ENCODE data around the gene LMBRD2. TPM values are rescaled to one million over a fixed set of nuclear protein-coding genes. Genes with fewer than 3 reads are reported as not detected.
A peak's percentile ranks its signal among the peaks of the same experiment; 100 is the strongest.

LMBRD2 gene
- total RNA-seq, 5 donors from 2014 or later (not counting 1 experiment from before 2014, with no cell fraction given): 6.3 to 13.7 (median 10.8) TPM

DNA sequence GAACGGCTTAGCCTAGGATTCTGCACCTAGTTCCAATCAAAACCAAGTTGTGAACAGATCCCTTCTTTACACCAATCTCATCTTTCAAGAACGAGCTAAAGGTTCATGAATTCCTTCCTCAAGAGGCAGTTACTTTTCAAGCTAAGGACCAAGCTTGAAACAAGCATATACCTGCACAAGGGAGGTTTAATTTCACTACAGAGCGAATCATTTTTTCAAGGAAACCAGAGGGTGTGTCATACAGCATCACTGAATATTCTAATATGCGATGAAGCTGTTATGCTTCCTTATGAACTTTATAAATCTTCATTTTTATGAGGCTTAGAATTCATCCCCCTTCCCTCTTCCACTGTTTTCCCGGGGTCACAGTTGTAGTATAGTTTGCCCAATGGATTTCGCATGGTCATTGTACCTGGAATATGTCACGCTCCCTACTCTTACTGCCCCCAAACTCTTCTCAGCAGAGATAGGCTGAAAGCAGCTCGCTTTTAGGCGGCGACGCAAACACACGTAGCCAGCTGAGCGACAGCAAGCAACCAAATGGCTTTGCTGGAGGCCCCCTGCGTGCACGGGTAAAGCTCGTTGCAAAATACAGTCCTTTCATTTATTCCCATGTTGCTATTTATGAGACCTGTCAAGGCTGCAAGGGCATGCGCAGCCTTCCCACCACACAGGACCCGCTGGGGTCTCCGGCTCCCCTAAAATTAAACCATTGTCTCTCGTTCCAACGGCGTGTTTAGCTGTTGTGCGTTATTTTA lies 832 bp downstream of the LMBRD2 start:
- Mint-ChIP-seq H3K27me3 (no peaks in the 10 kb centered on the region), H3K4me1 (peaks cover 65 to 74% (median 68%) of the 10 kb centered on the region in 3 donors), H3K36me3 (peaks cover 22% of the 10 kb centered on the region), H3K4me3 (peak overlapping the region; percentile 93 to 97 (median 96)), H3K9me3 (no peaks in the 10 kb centered on the region), H3K27ac (peak overlapping the region; percentile 86 to 89)
- peak overlapping the region; percentile 65 for H3K27ac ChIP-seq (ENCODE audit: low read length)
- DNase-seq (peak in 33 of 35 experiments; percentile 15 to 62 (median 42)), ATAC-seq (replicated peaks in 1 of 4) (peak; percentile 1 to 10 (median 1))
- CTCF ChIA-PET: interaction anchor here in 1 of 2 donors (1.4 kb wide), 1 partner anchor 91 kb away, joined by 8 read pairs; the partner anchor contains the start of gene NADK2
- H3K36me3 ChIP-seq (ENCODE audit: control insufficient read depth in 2 of 2, extremely low read depth in 1 of 2, insufficient read depth in 1 of 2, low read length in 1 of 2): peaks cover 0 to 12% of the 10 kb centered on the region in 2 donors
- no peaks in the 10 kb centered on the region for H3K27me3 ChIP-seq (replicated peaks in 1 of 2; ENCODE audit: control insufficient read depth in 2 of 2, extremely low read depth in 1 of 2, insufficient read depth in 2 of 2, low read length in 1 of 2)
- peak overlapping the region; percentile 70 to 92 for H3K4me3 ChIP-seq (ENCODE audit: control insufficient read depth in 1 of 2, extremely low read depth in 1 of 2, low read length in 1 of 2)
- POLR2A ChIA-PET: interaction anchor here (0.6 to 1.0 kb wide), 2 partner anchors 355 to 1221 kb away, joined by 3 to 6 read pairs; partner anchors contain the start of gene DNAJC21 (in 1 of the 2)
- no peaks in the 10 kb centered on the region for H3K9me3 ChIP-seq
- 5% methylated on average over 11 of the region's 23 CpGs for WGBS (ENCODE audit: insufficient coverage)
- peaks cover 24 to 25% of the 10 kb centered on the region in 2 experiments for H3K4me1 ChIP-seq (ENCODE audit: control insufficient read depth in 1 of 2, extremely low read depth in 1 of 2, insufficient read depth in 2 of 2, low read length in 2 of 2)

DNA sequence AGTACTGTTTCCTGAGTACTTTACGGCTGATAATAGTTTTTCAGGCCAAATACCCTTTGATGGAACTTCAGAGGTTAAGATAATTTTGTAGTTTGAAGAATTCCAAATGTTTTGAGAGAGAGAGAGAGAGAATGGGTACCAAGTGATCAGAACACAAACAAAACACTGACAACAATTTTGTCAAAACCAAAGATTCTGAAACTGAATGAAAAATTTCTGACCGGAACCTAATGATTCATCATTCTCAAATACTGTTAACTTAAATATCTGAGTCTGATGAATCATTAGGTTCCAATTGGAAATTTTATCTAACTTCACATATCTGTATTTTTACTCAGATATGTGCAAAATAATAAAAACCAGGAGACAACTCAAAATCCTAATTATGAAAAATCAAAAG lies 4.0 kb downstream of the LMBRD2 start:
- CTCF ChIA-PET: no interaction called here
- Histone ChIP-seq H3K4me1 (ENCODE audit: control insufficient read depth in 1 of 2, extremely low read depth in 1 of 2, insufficient read depth in 2 of 2, low read length in 2 of 2) (peaks cover 11 to 17% of the 10 kb centered on the region in 2 experiments), H3K36me3 (ENCODE audit: control insufficient read depth in 2 of 2, extremely low read depth in 1 of 2, insufficient read depth in 1 of 2, low read length in 1 of 2) (no peaks in the 10 kb centered on the region), H3K9me3 (no peaks in the 10 kb centered on the region), H3K27me3 (replicated peaks in 1 of 2; ENCODE audit: control insufficient read depth in 2 of 2, extremely low read depth in 1 of 2, insufficient read depth in 2 of 2, low read length in 1 of 2) (no peaks in the 10 kb centered on the region), H3K4me3 (ENCODE audit: control insufficient read depth in 1 of 2, extremely low read depth in 1 of 2, low read length in 1 of 2) (no peak overlapping the region), H3K27ac (ENCODE audit: low read length) (no peak overlapping the region)
- no peak for ATAC-seq (replicated peaks in 1 of 4)
- Mint-ChIP-seq H3K4me1 (peaks cover 47 to 51% (median 50%) of the 10 kb centered on the region in 3 donors), H3K9me3 (no peaks in the 10 kb centered on the region), H3K27ac (no peak overlapping the region), H3K27me3 (no peaks in the 10 kb centered on the region), H3K4me3 (no peak overlapping the region), H3K36me3 (no peaks in the 10 kb centered on the region)
- DNase-seq: no peak
- POLR2A ChIA-PET: no interaction called here
- WGBS (ENCODE audit: insufficient coverage): no CpG with 5 or more reads among the region's 2 CpGs

DNA sequence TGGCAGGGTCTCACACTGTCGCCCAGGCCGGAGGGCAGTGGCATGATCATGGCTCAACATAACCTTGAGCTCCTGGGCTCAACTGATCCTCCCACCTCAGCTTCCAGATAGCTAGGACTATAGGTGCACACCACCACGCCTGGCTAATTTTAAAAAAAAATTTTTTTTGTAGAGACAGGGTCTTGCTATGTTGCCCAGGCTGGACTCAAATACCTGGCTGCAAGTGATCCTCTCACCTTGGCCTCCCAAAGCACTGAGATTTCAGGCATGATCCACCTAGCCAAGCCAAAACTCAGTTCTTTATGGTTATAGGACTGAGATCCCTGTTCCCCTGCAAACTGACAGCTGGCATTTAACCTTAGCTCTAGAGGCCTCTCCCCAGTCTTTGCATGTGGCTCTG lies 5.3 kb downstream of the LMBRD2 start:
- H3K27me3 Mint-ChIP-seq: no peaks in the 10 kb centered on the region
- no peak overlapping the region for H3K4me3 Mint-ChIP-seq
- H3K27ac Mint-ChIP-seq: no peak overlapping the region
- Histone ChIP-seq H3K27me3 (replicated peaks in 1 of 2; ENCODE audit: control insufficient read depth in 2 of 2, extremely low read depth in 1 of 2, insufficient read depth in 2 of 2, low read length in 1 of 2) (no peaks in the 10 kb centered on the region), H3K36me3 (ENCODE audit: control insufficient read depth in 2 of 2, extremely low read depth in 1 of 2, insufficient read depth in 1 of 2, low read length in 1 of 2) (no peaks in the 10 kb centered on the region), H3K9me3 (no peaks in the 10 kb centered on the region), H3K4me1 (ENCODE audit: control insufficient read depth in 1 of 2, extremely low read depth in 1 of 2, insufficient read depth in 2 of 2, low read length in 2 of 2) (peaks cover 6 to 12% of the 10 kb centered on the region in 2 experiments), H3K27ac (ENCODE audit: low read length) (no peak overlapping the region), H3K4me3 (ENCODE audit: control insufficient read depth in 1 of 2, extremely low read depth in 1 of 2, low read length in 1 of 2) (no peak overlapping the region)
- no peak for DNase-seq
- H3K4me1 Mint-ChIP-seq: peaks cover 40 to 42% (median 42%) of the 10 kb centered on the region in 3 donors
- ChIA-PET POLR2A (no interaction called here), CTCF (no interaction called here)
- WGBS (ENCODE audit: insufficient coverage): no CpG with 5 or more reads among the region's 3 CpGs
- H3K9me3 Mint-ChIP-seq: no peaks in the 10 kb centered on the region
- no peak for ATAC-seq (replicated peaks in 1 of 4)
- no peaks in the 10 kb centered on the region for H3K36me3 Mint-ChIP-seq

DNA sequence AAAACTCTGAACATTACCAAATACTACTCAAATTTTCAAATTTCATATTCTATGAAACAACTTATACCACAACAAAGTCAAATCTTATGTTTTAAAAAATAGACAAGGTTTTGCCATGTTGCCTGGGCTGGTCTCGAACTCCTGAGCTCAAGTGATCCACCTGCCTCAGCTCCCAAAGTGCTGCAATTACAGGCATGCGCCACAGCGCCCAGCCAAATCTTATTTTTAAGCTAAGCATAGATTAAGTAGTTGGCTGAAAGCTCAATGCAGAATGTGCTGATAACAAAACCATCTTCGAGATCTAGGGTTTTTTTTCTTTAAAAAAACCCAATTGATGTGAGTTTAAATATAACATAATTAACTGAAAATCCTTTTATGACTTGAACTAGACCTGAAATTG lies 6.4 kb downstream of the LMBRD2 start:
- WGBS (ENCODE audit: insufficient coverage): 80% methylated on average over 1 of the region's 4 CpGs

DNA sequence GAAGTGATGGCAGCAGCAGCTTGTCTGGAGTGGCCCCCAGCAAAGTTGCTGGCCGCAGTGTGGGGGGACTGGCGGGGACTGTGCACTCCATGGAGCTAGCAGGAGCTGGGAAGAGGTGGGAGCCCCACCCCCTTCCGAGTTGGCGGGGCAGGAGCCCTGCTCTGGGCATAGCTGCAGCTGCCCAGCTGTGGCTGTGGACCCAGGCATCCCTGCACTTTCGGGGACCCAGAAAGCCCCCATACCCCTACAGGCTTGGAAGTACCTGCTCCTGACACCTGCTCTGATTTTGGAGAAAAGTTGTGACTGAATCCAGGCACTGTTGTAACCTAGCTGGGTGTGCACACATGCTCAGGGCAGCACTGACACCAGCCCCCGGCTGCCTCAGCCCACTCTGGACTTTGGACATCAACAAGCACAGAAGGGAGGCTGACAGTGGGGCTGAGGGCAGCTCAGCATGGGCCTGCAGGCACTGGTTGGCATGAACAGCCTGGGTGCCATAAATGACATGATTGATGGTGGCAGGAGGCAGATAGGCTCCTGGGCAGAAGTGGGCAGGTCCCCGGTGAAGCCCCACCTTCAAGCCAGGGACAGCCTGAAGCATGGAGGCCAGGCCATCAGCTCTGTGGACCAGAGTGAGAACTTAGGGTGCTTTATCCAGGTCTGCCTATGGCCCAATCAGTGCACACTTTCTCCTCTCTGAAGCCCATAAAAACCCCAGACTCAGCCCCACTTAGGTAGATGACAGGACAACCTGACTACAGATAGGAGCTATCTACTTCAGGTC lies 12.6 kb downstream of the LMBRD2 start:
- POLR2A ChIA-PET: no interaction called here
- Histone ChIP-seq H3K4me3 (ENCODE audit: control insufficient read depth in 1 of 2, extremely low read depth in 1 of 2, low read length in 1 of 2) (no peak overlapping the region), H3K27me3 (replicated peaks in 1 of 2; ENCODE audit: control insufficient read depth in 2 of 2, extremely low read depth in 1 of 2, insufficient read depth in 2 of 2, low read length in 1 of 2) (no peaks in the 10 kb centered on the region), H3K4me1 (ENCODE audit: control insufficient read depth in 1 of 2, extremely low read depth in 1 of 2, insufficient read depth in 2 of 2, low read length in 2 of 2) (no peaks in the 10 kb centered on the region), H3K36me3 (ENCODE audit: control insufficient read depth in 2 of 2, extremely low read depth in 1 of 2, insufficient read depth in 1 of 2, low read length in 1 of 2) (peaks cover 6 to 23% of the 10 kb centered on the region in 2 donors), H3K9me3 (no peaks in the 10 kb centered on the region), H3K27ac (ENCODE audit: low read length) (no peak overlapping the region)
- no peaks in the 10 kb centered on the region for H3K27me3 Mint-ChIP-seq
- no peak overlapping the region for H3K27ac Mint-ChIP-seq
- H3K36me3 Mint-ChIP-seq: peaks cover 53% of the 10 kb centered on the region
- no peak overlapping the region for H3K4me3 Mint-ChIP-seq
- no peak for ATAC-seq (replicated peaks in 1 of 4)
- no peak for DNase-seq
- 100% methylated on average over 4 of the region's 7 CpGs for WGBS (ENCODE audit: insufficient coverage)
- CTCF ChIA-PET: no interaction called here
- no peaks in the 10 kb centered on the region for H3K4me1 Mint-ChIP-seq
- peaks cover 0 to 5% (median 0%) of the 10 kb centered on the region in 3 donors for H3K9me3 Mint-ChIP-seq

More for the DNA sequence above, 6.4 kb downstream of the LMBRD2 start:
- Histone ChIP-seq H3K4me1 (ENCODE audit: control insufficient read depth in 1 of 2, extremely low read depth in 1 of 2, insufficient read depth in 2 of 2, low read length in 2 of 2) (peaks cover 0 to 7% of the 10 kb centered on the region in 2 experiments), H3K27ac (ENCODE audit: low read length) (no peak overlapping the region), H3K36me3 (ENCODE audit: control insufficient read depth in 2 of 2, extremely low read depth in 1 of 2, insufficient read depth in 1 of 2, low read length in 1 of 2) (peaks cover 0 to 4% of the 10 kb centered on the region in 2 donors), H3K27me3 (replicated peaks in 1 of 2; ENCODE audit: control insufficient read depth in 2 of 2, extremely low read depth in 1 of 2, insufficient read depth in 2 of 2, low read length in 1 of 2) (no peaks in the 10 kb centered on the region), H3K4me3 (ENCODE audit: control insufficient read depth in 1 of 2, extremely low read depth in 1 of 2, low read length in 1 of 2) (no peak overlapping the region), H3K9me3 (no peaks in the 10 kb centered on the region)
- H3K4me3 Mint-ChIP-seq: no peak overlapping the region
- POLR2A ChIA-PET: interaction anchor here (0.6 kb wide), 2 partner anchors 49 to 1198 kb away, joined by 3 to 4 read pairs; no protein-coding TSS in a partner anchor
- no peaks in the 10 kb centered on the region for H3K9me3 Mint-ChIP-seq
- peaks cover 32 to 33% (median 32%) of the 10 kb centered on the region in 3 donors for H3K4me1 Mint-ChIP-seq
- H3K27ac Mint-ChIP-seq: no peak overlapping the region
- DNase-seq (no peak), ATAC-seq (replicated peaks in 1 of 4) (no peak)
- H3K27me3 Mint-ChIP-seq: no peaks in the 10 kb centered on the region
- CTCF ChIA-PET: no interaction called here
- H3K36me3 Mint-ChIP-seq: peaks cover 8% of the 10 kb centered on the region

DNA sequence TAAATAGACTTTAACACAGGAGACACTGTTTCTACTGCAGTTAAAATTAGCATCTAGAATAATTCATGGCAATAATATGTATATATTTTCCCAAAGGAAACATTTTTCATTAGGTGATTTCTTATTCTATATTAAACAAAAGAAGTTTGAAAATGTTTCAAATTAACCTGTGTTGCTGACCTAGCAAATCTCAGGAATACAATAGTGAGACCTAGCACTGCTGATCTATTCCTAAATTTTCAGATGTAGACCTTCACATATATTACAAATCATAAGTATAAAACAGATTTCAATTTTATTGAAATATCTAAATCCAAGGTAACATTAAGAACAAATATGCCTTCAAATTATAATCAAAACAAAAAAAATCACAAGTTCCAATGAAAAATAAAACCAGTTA lies 15.1 kb downstream of the LMBRD2 start:
- Mint-ChIP-seq H3K27me3 (no peaks in the 10 kb centered on the region), H3K4me3 (no peak overlapping the region), H3K36me3 (peaks cover 68% of the 10 kb centered on the region), H3K27ac (no peak overlapping the region), H3K4me1 (peaks cover 2 to 6% (median 2%) of the 10 kb centered on the region in 3 donors), H3K9me3 (peaks cover 0 to 5% (median 0%) of the 10 kb centered on the region in 3 donors)
- Histone ChIP-seq H3K27me3 (replicated peaks in 1 of 2; ENCODE audit: control insufficient read depth in 2 of 2, extremely low read depth in 1 of 2, insufficient read depth in 2 of 2, low read length in 1 of 2) (no peaks in the 10 kb centered on the region), H3K9me3 (no peaks in the 10 kb centered on the region), H3K36me3 (ENCODE audit: control insufficient read depth in 2 of 2, extremely low read depth in 1 of 2, insufficient read depth in 1 of 2, low read length in 1 of 2) (peaks cover 6 to 23% of the 10 kb centered on the region in 2 donors), H3K4me1 (ENCODE audit: control insufficient read depth in 1 of 2, extremely low read depth in 1 of 2, insufficient read depth in 2 of 2, low read length in 2 of 2) (no peaks in the 10 kb centered on the region), H3K4me3 (ENCODE audit: control insufficient read depth in 1 of 2, extremely low read depth in 1 of 2, low read length in 1 of 2) (no peak overlapping the region), H3K27ac (ENCODE audit: low read length) (no peak overlapping the region)
- ChIA-PET CTCF (no interaction called here), POLR2A (no interaction called here)
- DNase-seq (no peak), ATAC-seq (replicated peaks in 1 of 4) (no peak)

Measured in T-cell (primary cell).